ENCODE results near the gene DROSHA. TPM values are rescaled to one million over a fixed set of nuclear protein-coding genes. Genes with fewer than 3 reads are reported as not detected.
"Not testable (repeated sequence)": the region's sequence is repeated elsewhere in the genome, so short reads cannot be mapped to it uniquely, and the experiment has no call there.

DROSHA gene
- total and polyA plus RNA-seq, 4 donors, result 75.8 to 84.3 (median 82.1) TPM

DNA sequence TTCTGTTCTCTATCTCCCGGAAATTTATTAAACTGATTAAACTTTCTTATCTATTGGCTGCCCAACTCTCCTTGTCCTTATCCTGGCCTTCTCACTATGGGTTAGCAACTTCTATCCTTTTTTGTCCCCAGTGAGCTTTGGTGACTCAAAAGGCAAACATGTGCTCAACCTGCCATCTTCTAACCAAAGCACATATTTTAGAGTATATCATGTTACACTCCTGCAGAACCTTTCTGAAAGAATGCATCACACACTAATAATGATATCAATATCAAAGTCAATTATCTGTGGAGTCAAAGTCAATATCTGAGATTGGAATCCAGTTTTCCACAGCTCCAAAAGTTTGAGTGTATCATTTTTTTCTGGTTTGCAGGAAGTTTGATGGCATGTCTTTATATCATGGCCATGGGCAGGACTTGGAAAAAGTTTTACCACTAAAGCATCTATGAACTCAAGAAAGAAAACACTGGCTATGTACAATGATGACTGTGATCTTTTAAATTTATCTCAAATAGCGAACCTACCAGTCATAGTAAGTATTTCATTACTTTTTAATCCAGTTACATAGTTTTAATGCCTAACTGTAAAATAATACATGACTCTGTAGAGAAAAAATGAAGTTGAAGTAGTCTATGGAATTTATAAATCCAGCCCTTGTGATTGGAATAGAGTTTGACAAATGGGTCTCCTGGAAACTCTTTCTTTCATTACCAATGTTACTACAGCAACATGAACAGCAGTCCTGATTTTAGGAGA lies 166.8 kb downstream of the DROSHA start:
- H3K4me3 ChIP-seq (ENCODE audit: low read depth, low read length), result no peak overlapping the region
- no CpG with 5 or more reads among the region's 2 CpGs for WGBS (ENCODE audit: insufficient coverage)
- DNase-seq (ENCODE audit: low read depth in 4 of 6, low spot score in 6 of 6), result no peak
- no peak overlapping the region for H3K27ac ChIP-seq (ENCODE audit: low read depth, low read length)
- H3K4me1 ChIP-seq (ENCODE audit: control insufficient read depth, insufficient read depth, low read length), result peaks cover 5% of the 10 kb centered on the region
- no peaks in the 10 kb centered on the region for H3K27me3 ChIP-seq (ENCODE audit: control insufficient read depth, insufficient read depth, low read length)
- no peaks in the 10 kb centered on the region for H3K36me3 ChIP-seq (ENCODE audit: control insufficient read depth, insufficient read depth, low read length)
- no peaks in the 10 kb centered on the region for H3K9me3 ChIP-seq (ENCODE audit: control insufficient read depth, insufficient read depth, low read length)

- no peak for DNase-seq (ENCODE audit: low read depth in 4 of 6, low spot score in 6 of 6)
- WGBS (ENCODE audit: insufficient coverage), result no CpG with 5 or more reads among the region's 3 CpGs
These were observed 168.8 kb downstream of the DROSHA start for GRCh38 chr5:31362931-31363568.

GRCh38 chr5:31362529-31362900 lies 169.4 kb downstream of the DROSHA start:
- H3K36me3 ChIP-seq (ENCODE audit: control insufficient read depth, insufficient read depth, low read length), result no peaks in the 10 kb centered on the region
- H3K4me1 ChIP-seq (ENCODE audit: control insufficient read depth, insufficient read depth, low read length), result no peaks in the 10 kb centered on the region
- no peaks in the 10 kb centered on the region for H3K9me3 ChIP-seq (ENCODE audit: control insufficient read depth, insufficient read depth, low read length)
- WGBS (ENCODE audit: insufficient coverage), result no CpG with 5 or more reads among the region's 1 CpG
- H3K27me3 ChIP-seq (ENCODE audit: control insufficient read depth, insufficient read depth, low read length), result no peaks in the 10 kb centered on the region
- H3K27ac ChIP-seq (ENCODE audit: low read depth, low read length), result no peak overlapping the region
- no peak overlapping the region for H3K4me3 ChIP-seq (ENCODE audit: low read depth, low read length)
- DNase-seq (ENCODE audit: low read depth in 4 of 6, low spot score in 6 of 6), result no peak

More at GRCh38 chr5:31362931-31363568, 168.8 kb downstream of the DROSHA start:
- no peaks in the 10 kb centered on the region for H3K9me3 ChIP-seq (ENCODE audit: control insufficient read depth, insufficient read depth, low read length)
- H3K27ac ChIP-seq (ENCODE audit: low read depth, low read length), result no peak overlapping the region
- H3K27me3 ChIP-seq (ENCODE audit: control insufficient read depth, insufficient read depth, low read length), result no peaks in the 10 kb centered on the region
- H3K36me3 ChIP-seq (ENCODE audit: control insufficient read depth, insufficient read depth, low read length), result no peaks in the 10 kb centered on the region
- H3K4me1 ChIP-seq (ENCODE audit: control insufficient read depth, insufficient read depth, low read length), result no peaks in the 10 kb centered on the region
- H3K4me3 ChIP-seq (ENCODE audit: low read depth, low read length), result no peak overlapping the region

DNA sequence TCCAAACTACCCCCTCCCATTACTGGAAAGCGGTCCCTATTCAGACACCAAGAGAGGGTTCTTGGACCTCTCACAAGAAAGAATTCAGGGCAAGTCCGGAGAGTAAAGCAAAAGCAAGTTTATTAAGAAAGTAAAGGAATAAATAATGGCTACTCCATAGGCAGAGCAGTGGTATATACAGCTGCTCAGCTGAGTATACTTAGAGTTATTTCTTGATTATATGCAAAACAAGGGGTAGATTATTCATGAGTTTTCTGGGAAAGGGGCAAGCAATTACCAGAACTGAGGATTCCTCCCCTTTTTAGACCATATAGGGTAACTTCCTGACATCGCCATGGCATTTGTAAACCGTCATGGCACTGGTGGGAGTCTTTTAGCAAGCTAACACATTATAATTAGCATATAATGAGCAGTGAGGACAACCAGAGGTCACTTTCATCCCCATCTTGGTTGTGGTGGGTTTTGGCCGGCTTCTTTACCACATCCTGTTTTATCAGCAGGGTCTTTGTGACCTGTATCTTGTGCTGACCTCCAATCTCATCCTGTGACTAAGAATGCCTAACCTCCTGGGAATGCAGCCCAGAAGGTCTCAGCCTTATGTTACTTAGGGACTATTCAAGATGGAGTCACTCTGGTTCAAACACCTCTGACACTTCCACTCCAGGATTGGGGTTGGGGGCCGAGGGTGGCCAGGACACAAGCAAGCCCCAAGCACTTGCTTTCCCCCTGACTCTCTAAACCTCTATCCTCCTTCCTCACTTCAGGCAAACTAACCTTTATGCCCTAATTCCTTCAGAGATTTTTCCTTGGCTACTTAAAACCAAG lies 170.0 kb downstream of the DROSHA start:
- not testable (repeated sequence) for H3K9me3 ChIP-seq (ENCODE audit: control insufficient read depth, insufficient read depth, low read length); DNase-seq (ENCODE audit: low read depth in 4 of 6, low spot score in 6 of 6); H3K4me3 ChIP-seq (ENCODE audit: low read depth, low read length); H3K27me3 ChIP-seq (ENCODE audit: control insufficient read depth, insufficient read depth, low read length); H3K27ac ChIP-seq (ENCODE audit: low read depth, low read length); H3K36me3 ChIP-seq (ENCODE audit: control insufficient read depth, insufficient read depth, low read length); H3K4me1 ChIP-seq (ENCODE audit: control insufficient read depth, insufficient read depth, low read length)
- WGBS (ENCODE audit: insufficient coverage), result 64% methylated on average over 2 of the region's 6 CpGs

DNA sequence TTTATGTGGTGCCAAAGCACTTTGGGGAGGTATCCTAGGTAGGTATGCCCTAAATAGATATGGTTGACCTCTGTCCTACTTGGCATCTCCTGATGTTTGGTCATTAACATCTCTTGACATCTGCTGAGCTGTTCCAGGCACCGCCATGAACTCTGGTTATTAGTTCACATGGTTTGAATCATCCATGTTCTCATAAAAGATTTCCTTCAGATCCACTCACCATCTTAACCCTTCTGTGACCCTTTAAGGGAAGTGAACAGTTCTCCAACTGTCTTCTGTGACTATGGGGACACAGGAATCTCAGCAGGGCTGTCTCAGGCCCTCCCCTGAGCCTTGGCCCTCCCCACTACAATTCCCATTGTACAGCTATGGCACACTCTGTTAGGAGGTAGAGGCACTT lies 170.7 kb downstream of the DROSHA start:
- Histone ChIP-seq H3K27me3 (ENCODE audit: control insufficient read depth, insufficient read depth, low read length) (no peaks in the 10 kb centered on the region), H3K36me3 (ENCODE audit: control insufficient read depth, insufficient read depth, low read length) (no peaks in the 10 kb centered on the region), H3K4me1 (ENCODE audit: control insufficient read depth, insufficient read depth, low read length) (no peaks in the 10 kb centered on the region), H3K9me3 (ENCODE audit: control insufficient read depth, insufficient read depth, low read length) (no peaks in the 10 kb centered on the region), H3K27ac (ENCODE audit: low read depth, low read length) (no peak overlapping the region), H3K4me3 (ENCODE audit: low read depth, low read length) (no peak overlapping the region)
- DNase-seq (ENCODE audit: low read depth in 4 of 6, low spot score in 6 of 6), result no peak
- no CpG with 5 or more reads among the region's 1 CpG for WGBS (ENCODE audit: insufficient coverage)

DNA sequence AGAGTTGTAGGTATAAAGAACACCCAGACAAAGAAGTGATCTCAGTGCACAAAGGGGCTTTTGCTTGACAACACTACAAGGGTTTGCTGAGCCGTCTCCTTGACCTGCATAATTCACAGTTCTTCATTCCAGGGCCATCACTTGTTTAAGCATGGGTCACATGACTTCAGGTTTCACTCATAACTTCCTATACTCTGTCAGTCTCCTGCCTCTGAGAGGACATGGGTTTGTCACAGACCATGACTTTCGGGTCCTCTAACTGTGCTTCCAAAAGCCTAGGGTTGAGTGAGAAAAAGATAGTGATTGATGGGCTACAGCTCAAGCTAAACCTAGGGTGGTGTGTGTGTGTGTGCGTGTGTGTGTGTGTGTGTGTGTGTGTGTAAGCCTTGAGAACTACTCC lies 172.1 kb downstream of the DROSHA start:
- H3K36me3 ChIP-seq (ENCODE audit: control insufficient read depth, insufficient read depth, low read length), result no peaks in the 10 kb centered on the region
- H3K4me3 ChIP-seq (ENCODE audit: low read depth, low read length), result no peak overlapping the region
- no peak for DNase-seq (ENCODE audit: low read depth in 4 of 6, low spot score in 6 of 6)
- H3K9me3 ChIP-seq (ENCODE audit: control insufficient read depth, insufficient read depth, low read length), result no peaks in the 10 kb centered on the region
- whole genome bisulfite sequencing (ENCODE audit: insufficient coverage), result 73% methylated on average over 1 of the region's 3 CpGs
- no peaks in the 10 kb centered on the region for H3K4me1 ChIP-seq (ENCODE audit: control insufficient read depth, insufficient read depth, low read length)
- no peaks in the 10 kb centered on the region for H3K27me3 ChIP-seq (ENCODE audit: control insufficient read depth, insufficient read depth, low read length)
- H3K27ac ChIP-seq (ENCODE audit: low read depth, low read length), result no peak overlapping the region

GRCh38 chr5:31357038-31357437 lies 174.9 kb downstream of the DROSHA start:
- Histone ChIP-seq H3K4me3 (ENCODE audit: low read depth, low read length) (no peak overlapping the region), H3K27me3 (ENCODE audit: control insufficient read depth, insufficient read depth, low read length) (no peaks in the 10 kb centered on the region), H3K9me3 (ENCODE audit: control insufficient read depth, insufficient read depth, low read length) (no peaks in the 10 kb centered on the region), H3K4me1 (ENCODE audit: control insufficient read depth, insufficient read depth, low read length) (no peaks in the 10 kb centered on the region), H3K36me3 (ENCODE audit: control insufficient read depth, insufficient read depth, low read length) (no peaks in the 10 kb centered on the region), H3K27ac (ENCODE audit: low read depth, low read length) (no peak overlapping the region)
- no peak for DNase-seq (ENCODE audit: low read depth in 4 of 6, low spot score in 6 of 6)
- 95% methylated on average over 8 of the region's 11 CpGs for WGBS (ENCODE audit: insufficient coverage)

DNA sequence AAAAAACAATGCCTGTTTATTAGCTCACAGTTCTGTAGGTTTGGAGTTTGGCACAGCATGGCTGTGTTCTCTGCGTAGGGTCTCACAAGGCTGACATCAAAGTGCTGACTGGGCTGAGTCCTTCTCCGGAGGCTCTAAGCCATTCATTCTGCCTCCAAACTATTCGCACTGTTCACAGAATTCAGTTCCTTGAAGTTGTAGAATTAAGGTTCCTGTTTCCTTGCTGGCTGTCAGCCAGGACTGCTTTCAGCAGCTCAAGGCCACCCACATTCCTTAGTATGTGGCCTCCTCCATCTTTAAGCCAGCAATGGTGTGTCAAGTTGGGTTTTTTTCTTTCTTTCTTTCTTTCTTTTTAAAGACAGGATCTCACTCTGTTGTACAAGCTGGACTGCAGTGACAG lies 176.6 kb downstream of the DROSHA start:
- Histone ChIP-seq H3K4me1 (ENCODE audit: control insufficient read depth, insufficient read depth, low read length) (no peaks in the 10 kb centered on the region), H3K27ac (ENCODE audit: low read depth, low read length) (no peak overlapping the region), H3K27me3 (ENCODE audit: control insufficient read depth, insufficient read depth, low read length) (no peaks in the 10 kb centered on the region), H3K4me3 (ENCODE audit: low read depth, low read length) (no peak overlapping the region), H3K36me3 (ENCODE audit: control insufficient read depth, insufficient read depth, low read length) (no peaks in the 10 kb centered on the region), H3K9me3 (ENCODE audit: control insufficient read depth, insufficient read depth, low read length) (no peaks in the 10 kb centered on the region)
- WGBS (ENCODE audit: insufficient coverage), result 33% methylated on average over 1 of the region's 3 CpGs
- DNase-seq (ENCODE audit: low read depth in 4 of 6, low spot score in 6 of 6), result no peak

Data from spinal cord (tissue), 10 donors.